IgD-negative memory B cell (primary cell): ENCODE measurements around the gene DHRS13. TPM values are rescaled to one million over a fixed set of nuclear protein-coding genes. Genes with fewer than 3 reads are reported as not detected.
"Not testable (repeated sequence)": the region's sequence is repeated elsewhere in the genome, so short reads cannot be mapped to it uniquely, and the experiment has no call there.

Experiments used
- H3K27ac Mint-ChIP-seq, 3 donors: one replicate each; pipeline ENCODE4 v1.8.0; 2020 to 2022; ENCODE audit warnings: mild to moderate bottlenecking in 3 of 3, mixed read lengths in 3 of 3, moderate library complexity in 1 of 3
- H3K27me3 Mint-ChIP-seq: one replicate; pipeline ENCODE4 v1.8.0; 2021; ENCODE audit warnings: mixed read lengths
- H3K36me3 Mint-ChIP-seq: one replicate; pipeline ENCODE4 v1.8.0; 2020; ENCODE audit warnings: mild to moderate bottlenecking, mixed read lengths
- H3K4me1 Mint-ChIP-seq, 3 donors: one replicate each; pipeline ENCODE4 v1.8.0; 2020 to 2022; ENCODE audit warnings: mixed read lengths in 3 of 3, mild to moderate bottlenecking in 1 of 3
- H3K4me3 Mint-ChIP-seq, 4 donors: one replicate each; pipeline ENCODE4 v1.8.0; 2020 to 2022; ENCODE audit warnings: mild to moderate bottlenecking in 4 of 4, mixed read lengths in 4 of 4, moderate library complexity in 3 of 4
- H3K9me3 Mint-ChIP-seq, 3 donors: one replicate each; pipeline ENCODE4 v1.8.0; 2020 to 2021; ENCODE audit warnings: mixed read lengths in 3 of 3, mild to moderate bottlenecking in 1 of 3
- polyA plus RNA-seq: library from polyadenylated mRNA; unstranded; fragments of 300-500 nt; fragmentation: Illumina TruSeq; gene quantifications from one replicate; pipeline ENCODE4 v1.2.3, GENCODE V29; 2021

Gene DHRS13
- polyA plus RNA-seq, 1 donor from 2014 or later = 17.1 TPM

GRCh38 chr17:28944343-28944742 is 41.5 kb upstream of the DHRS13 start:
- no peaks in the 10 kb centered on the region for H3K9me3 Mint-ChIP-seq
- peak overlapping the region in 1 of 3 donors; percentile 75 for H3K27ac Mint-ChIP-seq
- H3K27me3 Mint-ChIP-seq = no peaks in the 10 kb centered on the region
- peak overlapping the region in 1 of 4 donors; percentile 53 for H3K4me3 Mint-ChIP-seq
- H3K36me3 Mint-ChIP-seq = no peaks in the 10 kb centered on the region
- peaks cover 53 to 68% (median 62%) of the 10 kb centered on the region in 3 donors for H3K4me1 Mint-ChIP-seq

GRCh38 chr17:28942925-28943324 is 40.0 kb upstream of the DHRS13 start:
- Mint-ChIP-seq H3K36me3 (no peaks in the 10 kb centered on the region), H3K27me3 (no peaks in the 10 kb centered on the region), H3K4me1 (peaks cover 49 to 71% (median 64%) of the 10 kb centered on the region in 3 donors), H3K27ac (no peak overlapping the region), H3K4me3 (peak overlapping the region in 2 of 4 donors; percentile 33 to 35), H3K9me3 (no peaks in the 10 kb centered on the region)

DNA sequence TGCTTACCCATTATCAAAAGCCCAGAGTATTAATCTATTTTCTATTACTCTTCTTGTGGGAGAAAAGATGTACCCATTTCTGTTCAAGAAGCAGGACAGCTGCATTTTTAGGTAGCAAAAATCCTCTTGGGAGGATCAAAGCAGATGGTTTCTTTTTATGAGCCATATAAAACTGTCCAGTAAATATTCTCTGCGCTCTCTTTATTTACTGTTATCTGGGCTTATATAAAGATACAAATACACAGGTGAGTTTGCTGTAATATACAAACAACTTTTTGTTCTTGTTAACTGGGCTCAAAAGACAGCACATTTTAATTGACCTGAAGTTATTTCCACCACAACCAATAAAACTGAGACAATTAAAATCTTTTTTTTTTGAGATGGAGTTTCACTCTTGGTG is 38.4 kb upstream of the DHRS13 start:
- Mint-ChIP-seq H3K4me3 (peak overlapping the region in 1 of 4 donors; percentile 43), H3K4me1 (peaks cover 46 to 72% (median 60%) of the 10 kb centered on the region in 3 donors), H3K9me3 (no peaks in the 10 kb centered on the region), H3K27ac (peak overlapping the region in 1 of 3 donors; percentile 7), H3K27me3 (no peaks in the 10 kb centered on the region), H3K36me3 (no peaks in the 10 kb centered on the region)

GRCh38 chr17:28940675-28941074 is 37.8 kb upstream of the DHRS13 start:
- Mint-ChIP-seq H3K27me3 (no peaks in the 10 kb centered on the region), H3K9me3 (no peaks in the 10 kb centered on the region), H3K4me3 (peak overlapping the region in 2 of 4 donors; percentile 17 to 63), H3K27ac (peak overlapping the region in 1 of 3 donors; percentile 7), H3K36me3 (no peaks in the 10 kb centered on the region), H3K4me1 (peaks cover 47 to 71% (median 61%) of the 10 kb centered on the region in 3 donors)

- Mint-ChIP-seq H3K27me3 (no peaks in the 10 kb centered on the region), H3K4me3 (peak overlapping the region in 2 of 4 donors; percentile 52 to 63), H3K9me3 (no peaks in the 10 kb centered on the region), H3K27ac (peak overlapping the region in 1 of 3 donors; percentile 47), H3K4me1 (peaks cover 44 to 69% (median 59%) of the 10 kb centered on the region in 3 donors), H3K36me3 (no peaks in the 10 kb centered on the region)
These were observed 37.3 kb upstream of the DHRS13 start for GRCh38 chr17:28940142-28940541.

- Mint-ChIP-seq H3K27ac (no peak overlapping the region), H3K27me3 (no peaks in the 10 kb centered on the region), H3K36me3 (no peaks in the 10 kb centered on the region), H3K9me3 (no peaks in the 10 kb centered on the region), H3K4me1 (peaks cover 31 to 68% (median 50%) of the 10 kb centered on the region in 3 donors), H3K4me3 (no peak overlapping the region)
These were observed 35.7 kb upstream of the DHRS13 start for GRCh38 chr17:28938552-28938951.

DNA sequence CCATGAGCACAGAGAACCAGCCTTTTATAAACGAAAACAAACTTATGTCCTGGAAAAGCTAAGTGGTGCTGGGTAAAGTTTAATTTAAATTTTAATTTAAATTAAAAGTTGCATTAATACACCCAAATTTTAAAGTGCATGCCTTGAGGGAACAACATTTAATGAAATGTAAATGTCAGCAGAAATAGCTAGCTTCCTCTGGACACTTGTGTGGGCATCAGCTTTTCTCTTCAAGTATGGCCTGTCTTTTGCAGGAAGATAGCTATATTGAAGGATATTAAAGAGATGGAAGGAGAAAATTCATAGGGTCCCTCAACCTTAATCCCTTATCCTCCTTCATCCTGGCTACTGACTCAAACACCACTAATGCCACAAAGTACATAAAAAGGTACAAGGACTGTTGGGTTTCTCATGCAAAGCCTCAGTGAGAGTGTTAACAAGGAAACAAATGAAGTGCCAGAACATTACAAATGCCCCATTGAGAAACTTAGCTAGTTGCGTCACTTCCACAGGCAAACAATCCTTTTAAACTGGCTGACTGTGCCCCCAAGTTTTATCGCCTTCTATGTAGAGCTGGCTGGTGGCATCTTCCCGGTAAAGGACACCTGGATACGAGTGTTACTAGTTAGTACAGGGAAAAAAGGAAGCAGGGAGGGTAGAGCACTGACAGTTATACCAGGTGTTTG is 34.3 kb upstream of the DHRS13 start:
- H3K36me3 Mint-ChIP-seq = peaks cover 2% of the 10 kb centered on the region
- H3K27me3 Mint-ChIP-seq = no peaks in the 10 kb centered on the region
- H3K4me3 Mint-ChIP-seq = no peak overlapping the region
- no peak overlapping the region for H3K27ac Mint-ChIP-seq
- peaks cover 29 to 69% (median 46%) of the 10 kb centered on the region in 3 donors for H3K4me1 Mint-ChIP-seq
- no peaks in the 10 kb centered on the region for H3K9me3 Mint-ChIP-seq

DNA sequence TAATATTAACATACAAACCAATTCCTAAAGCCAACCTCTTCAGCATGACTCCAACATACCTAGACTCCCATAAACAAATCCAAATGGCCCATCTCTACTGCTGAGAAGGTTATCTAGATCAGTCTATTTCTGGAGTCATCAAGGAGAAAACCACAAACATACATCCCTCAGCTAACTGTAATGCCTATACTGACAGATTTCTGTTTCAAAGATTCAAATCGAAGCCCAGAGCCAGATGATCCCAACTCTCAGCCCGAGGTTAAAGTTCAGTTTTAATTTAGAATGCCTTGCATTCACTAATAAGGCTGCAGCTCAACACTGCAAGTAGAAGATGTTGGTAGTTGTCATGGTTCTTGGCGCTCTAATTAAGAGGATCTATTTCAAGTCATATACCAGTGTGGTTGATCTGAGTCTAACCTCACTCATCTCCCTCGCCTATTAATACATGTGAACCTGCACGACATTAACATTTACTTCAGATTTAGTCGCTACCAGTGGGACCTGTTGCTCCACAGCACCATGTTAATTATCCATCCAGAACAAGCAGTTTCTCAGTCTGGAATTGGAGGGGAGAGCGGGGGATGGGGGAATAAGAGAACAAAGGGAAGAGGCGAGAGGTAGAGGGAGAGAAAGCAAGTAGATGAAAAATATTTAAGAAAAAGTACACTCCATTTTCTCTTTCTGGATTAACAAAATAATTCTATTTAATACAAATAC is 33.0 kb upstream of the DHRS13 start:
- H3K27ac Mint-ChIP-seq = no peak overlapping the region
- no peak overlapping the region for H3K4me3 Mint-ChIP-seq
- H3K4me1 Mint-ChIP-seq = peaks cover 27 to 62% (median 40%) of the 10 kb centered on the region in 3 donors
- H3K9me3 Mint-ChIP-seq = no peaks in the 10 kb centered on the region
- H3K27me3 Mint-ChIP-seq = no peaks in the 10 kb centered on the region
- H3K36me3 Mint-ChIP-seq = peaks cover 2% of the 10 kb centered on the region

DNA sequence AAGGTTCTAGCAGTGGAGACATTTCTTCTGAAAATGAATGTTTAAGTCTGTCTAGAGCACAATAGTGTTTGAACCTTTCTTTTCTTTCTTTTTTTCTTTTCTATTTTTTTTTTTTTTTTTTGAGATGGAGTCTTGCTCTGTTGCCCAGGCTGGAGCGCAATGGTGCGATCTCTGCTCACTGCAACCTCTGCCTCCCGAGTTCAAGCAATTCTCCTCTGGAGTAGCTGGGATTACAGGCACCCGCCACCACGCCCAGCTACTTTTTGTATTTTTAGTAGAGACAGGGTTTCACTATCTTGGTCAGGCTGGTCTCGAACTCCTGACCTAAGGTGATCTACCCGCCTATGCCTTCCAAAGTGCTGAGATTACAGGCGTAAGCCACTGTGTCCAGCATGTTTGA is 31.6 kb upstream of the DHRS13 start:
- peaks cover 18 to 58% (median 35%) of the 10 kb centered on the region in 3 donors for H3K4me1 Mint-ChIP-seq
- H3K27me3 Mint-ChIP-seq, H3K36me3 Mint-ChIP-seq, H3K4me3 Mint-ChIP-seq, H3K9me3 Mint-ChIP-seq: not testable (repeated sequence)
- peak overlapping the region in 1 of 3 donors; percentile 1 for H3K27ac Mint-ChIP-seq

DNA sequence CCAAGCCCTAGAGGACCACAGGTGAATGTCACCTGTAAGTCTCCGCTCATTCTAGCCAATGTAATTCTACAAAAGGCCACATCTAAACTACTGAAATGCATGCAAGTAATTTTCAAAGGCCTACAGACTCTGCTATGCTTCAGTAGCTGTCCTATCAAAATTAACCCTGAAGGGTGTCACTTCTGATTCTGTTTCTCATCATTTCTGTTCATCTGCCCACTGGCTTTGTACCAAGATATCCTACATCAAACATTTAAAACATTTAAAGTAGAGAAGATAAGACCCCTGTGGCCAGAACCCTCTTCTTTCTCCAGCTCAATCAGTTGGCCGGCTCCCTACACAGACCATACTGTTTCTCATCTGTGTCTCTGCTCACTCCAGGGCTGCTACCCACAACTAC is 26.9 kb upstream of the DHRS13 start:
- Mint-ChIP-seq H3K27ac (peak overlapping the region in 2 of 3 donors; percentile 23 to 49), H3K9me3 (no peaks in the 10 kb centered on the region), H3K27me3 (no peaks in the 10 kb centered on the region), H3K36me3 (peaks cover 2% of the 10 kb centered on the region), H3K4me3 (no peak overlapping the region), H3K4me1 (peaks cover 25 to 55% (median 38%) of the 10 kb centered on the region in 3 donors)

- peaks cover under 1% of the 10 kb centered on the region for H3K36me3 Mint-ChIP-seq
- H3K9me3 Mint-ChIP-seq = no peaks in the 10 kb centered on the region
- H3K4me3 Mint-ChIP-seq = peak overlapping the region in 1 of 4 donors; percentile 37
- no peak overlapping the region for H3K27ac Mint-ChIP-seq
- H3K27me3 Mint-ChIP-seq = no peaks in the 10 kb centered on the region
- H3K4me1 Mint-ChIP-seq = peaks cover 22 to 41% (median 33%) of the 10 kb centered on the region in 3 donors
These were observed 25.2 kb upstream of the DHRS13 start for GRCh38 chr17:28928061-28928460.

- Mint-ChIP-seq H3K36me3 (no peaks in the 10 kb centered on the region), H3K4me1 (peaks cover 23 to 39% (median 33%) of the 10 kb centered on the region in 3 donors), H3K4me3 (no peak overlapping the region), H3K27ac (peak overlapping the region; percentile 47 to 96 (median 92)), H3K9me3 (no peaks in the 10 kb centered on the region), H3K27me3 (no peaks in the 10 kb centered on the region)
These were observed 23.9 kb upstream of the DHRS13 start for GRCh38 chr17:28926786-28927185.

DNA sequence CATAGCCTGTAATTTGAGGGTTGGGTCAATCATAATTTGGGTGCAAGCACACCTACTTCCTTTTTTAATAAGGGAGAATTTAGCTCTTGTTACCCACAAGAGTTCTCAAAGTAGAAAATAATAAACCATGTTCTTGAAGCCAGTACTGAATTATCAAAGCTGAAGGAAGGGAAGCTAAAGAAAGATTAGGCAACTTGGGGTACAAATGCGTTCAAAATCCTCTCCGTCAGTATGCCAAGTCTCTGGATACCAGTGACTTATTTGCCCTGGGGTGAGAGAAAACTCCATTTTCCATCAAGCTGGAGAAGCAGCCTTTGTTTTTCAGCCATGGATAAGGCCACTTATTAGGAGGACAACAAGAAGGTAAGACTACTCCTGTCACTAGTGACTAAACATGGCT is 23.5 kb upstream of the DHRS13 start:
- peak overlapping the region in 3 of 4 donors; percentile 2 to 79 (median 5) for H3K4me3 Mint-ChIP-seq
- H3K4me1 Mint-ChIP-seq = peaks cover 27 to 39% (median 33%) of the 10 kb centered on the region in 3 donors
- peak overlapping the region; percentile 47 to 96 (median 92) for H3K27ac Mint-ChIP-seq
- H3K9me3 Mint-ChIP-seq = no peaks in the 10 kb centered on the region
- H3K36me3 Mint-ChIP-seq = no peaks in the 10 kb centered on the region
- no peaks in the 10 kb centered on the region for H3K27me3 Mint-ChIP-seq

GRCh38 chr17:28925912-28926365 is 23.1 kb upstream of the DHRS13 start:
- no peaks in the 10 kb centered on the region for H3K36me3 Mint-ChIP-seq
- H3K27ac Mint-ChIP-seq = peak overlapping the region; percentile 47 to 96 (median 92)
- H3K4me3 Mint-ChIP-seq = peak overlapping the region in 3 of 4 donors; percentile 2 to 79 (median 5)
- peaks cover 27 to 38% (median 33%) of the 10 kb centered on the region in 3 donors for H3K4me1 Mint-ChIP-seq
- H3K9me3 Mint-ChIP-seq = no peaks in the 10 kb centered on the region
- no peaks in the 10 kb centered on the region for H3K27me3 Mint-ChIP-seq

DNA sequence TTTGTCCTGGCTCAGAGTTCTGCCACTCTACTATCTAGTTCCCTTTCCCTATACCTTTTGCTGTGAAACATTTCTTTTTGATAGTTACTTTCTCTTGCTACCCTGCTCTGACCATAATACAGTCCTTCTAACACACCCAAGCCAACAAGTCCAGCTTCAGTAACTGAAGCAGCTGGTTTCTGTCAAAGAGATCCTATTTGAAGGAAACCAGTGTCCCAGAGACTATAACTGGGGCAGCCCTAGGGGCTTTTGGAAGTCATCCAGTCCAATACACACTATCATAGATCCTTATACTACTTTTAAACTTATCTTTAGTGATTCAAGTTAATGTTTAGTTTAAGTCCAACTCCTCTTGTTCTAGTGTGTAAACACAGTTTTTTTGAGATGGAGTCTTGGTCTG is 17.3 kb upstream of the DHRS13 start:
- Mint-ChIP-seq H3K27me3 (no peaks in the 10 kb centered on the region), H3K9me3 (no peaks in the 10 kb centered on the region), H3K4me1 (peaks cover 2 to 9% (median 7%) of the 10 kb centered on the region in 3 donors), H3K27ac (no peak overlapping the region), H3K4me3 (no peak overlapping the region), H3K36me3 (no peaks in the 10 kb centered on the region)
